Right forelimb (tissue), 1 donor: ENCODE data around the gene FTSJ3.
A peak's percentile ranks its signal among the peaks of the same experiment; 100 is the strongest.
"Not testable (repeated sequence)": the region's sequence is repeated elsewhere in the genome, so short reads cannot be mapped to it uniquely, and the experiment has no call there.

Source experiments
- DNase-seq: peaks from one replicate; pipeline ENCODE4 v3.0.0-alpha.2; 2018

The FTSJ3 gene

DNA sequence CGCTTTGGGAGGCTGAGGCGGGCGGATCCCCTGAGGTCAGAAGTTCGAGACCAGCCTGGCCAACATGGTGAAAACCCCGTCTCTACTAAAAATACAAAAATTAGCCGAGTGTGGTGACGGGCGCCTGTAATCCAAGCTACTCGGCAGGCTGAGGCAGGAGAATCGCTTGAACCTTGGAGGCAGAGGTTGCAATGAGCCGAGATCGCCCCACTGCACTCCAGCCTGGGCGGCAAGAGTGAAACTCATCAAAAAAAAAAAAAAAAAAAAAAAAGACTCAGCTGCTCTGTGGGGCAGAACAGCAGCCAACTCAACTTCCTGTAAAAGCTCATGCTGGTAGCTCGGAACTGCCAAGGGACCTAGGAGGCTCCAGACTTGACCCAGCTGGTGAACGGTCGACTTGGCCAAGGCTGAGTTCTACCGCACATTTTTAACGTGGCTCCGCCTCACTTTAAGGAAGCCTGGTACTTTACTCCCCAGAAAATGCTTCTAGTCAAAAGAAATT is 16.0 kb upstream of the FTSJ3 start:
- DNase-seq, result not testable (repeated sequence)

DNA sequence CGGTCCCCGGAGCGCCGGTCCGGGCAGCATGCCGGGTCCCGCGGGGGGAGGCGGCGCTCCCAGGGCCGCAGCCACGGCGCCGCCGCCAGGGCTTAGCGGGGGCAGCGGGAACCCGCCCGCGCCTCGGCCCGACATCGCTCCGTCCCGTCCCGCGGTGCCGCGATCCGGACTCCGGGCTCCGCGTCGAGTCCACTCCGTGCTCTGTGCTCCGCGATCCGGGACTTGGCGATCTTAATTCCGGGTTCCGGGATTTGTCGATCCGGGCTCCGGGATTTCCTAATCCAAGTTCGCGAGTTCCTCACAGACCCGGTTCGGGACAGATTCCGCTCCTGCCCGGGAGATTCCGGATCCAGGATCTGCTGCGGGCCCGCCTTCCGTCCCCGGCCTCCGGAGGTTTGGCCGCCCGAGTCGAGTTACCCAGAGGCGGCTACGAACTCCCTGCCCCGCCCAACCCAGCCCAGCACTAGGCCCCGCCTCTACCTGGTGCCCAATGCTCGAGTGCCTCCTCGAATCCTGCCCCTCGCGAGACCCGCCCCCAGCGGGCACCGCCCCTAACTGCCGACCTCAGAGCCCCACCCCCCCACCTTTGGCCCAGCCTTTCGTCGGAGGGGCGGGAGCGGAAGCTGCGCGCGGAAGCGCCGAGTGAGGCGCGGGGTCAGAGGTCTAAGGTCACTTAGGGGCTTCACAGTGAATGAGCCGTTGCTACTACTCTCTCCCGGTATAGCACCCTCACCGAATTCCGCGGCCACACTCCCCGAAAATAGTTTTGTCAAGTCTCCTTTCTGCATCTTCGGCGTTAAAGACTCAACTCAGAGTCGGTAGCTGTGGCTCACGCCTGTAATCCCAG is 15.3 kb upstream of the FTSJ3 start, which contains the start of gene SMARCD2:
SMARCD2 (minus strand) TSS at position 146 of the 847 bp plus-strand sequence; CDS start at position 135, 11 bp downstream.
- peak; percentile 98 for DNase-seq

DNA sequence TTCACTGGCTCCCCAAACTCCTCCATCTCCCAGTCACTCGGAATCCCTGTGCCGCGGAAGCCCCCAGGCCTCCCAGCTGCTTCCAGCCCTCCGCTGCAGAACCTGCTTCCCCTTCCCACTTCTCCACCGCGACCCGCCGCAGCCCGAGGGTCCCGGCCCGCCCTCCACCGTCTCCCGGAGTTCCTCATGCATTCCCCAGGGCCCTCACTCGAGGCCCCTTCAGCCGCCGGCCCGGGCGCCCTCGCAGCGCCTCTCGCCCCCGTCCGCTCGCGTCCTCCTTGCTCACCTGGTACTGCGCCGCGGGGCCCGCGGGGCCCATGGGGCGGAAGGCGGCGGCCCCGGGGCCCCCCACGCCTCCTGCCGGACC is 14.7 kb upstream of the FTSJ3 start:
- peak; percentile 70 for DNase-seq

DNA sequence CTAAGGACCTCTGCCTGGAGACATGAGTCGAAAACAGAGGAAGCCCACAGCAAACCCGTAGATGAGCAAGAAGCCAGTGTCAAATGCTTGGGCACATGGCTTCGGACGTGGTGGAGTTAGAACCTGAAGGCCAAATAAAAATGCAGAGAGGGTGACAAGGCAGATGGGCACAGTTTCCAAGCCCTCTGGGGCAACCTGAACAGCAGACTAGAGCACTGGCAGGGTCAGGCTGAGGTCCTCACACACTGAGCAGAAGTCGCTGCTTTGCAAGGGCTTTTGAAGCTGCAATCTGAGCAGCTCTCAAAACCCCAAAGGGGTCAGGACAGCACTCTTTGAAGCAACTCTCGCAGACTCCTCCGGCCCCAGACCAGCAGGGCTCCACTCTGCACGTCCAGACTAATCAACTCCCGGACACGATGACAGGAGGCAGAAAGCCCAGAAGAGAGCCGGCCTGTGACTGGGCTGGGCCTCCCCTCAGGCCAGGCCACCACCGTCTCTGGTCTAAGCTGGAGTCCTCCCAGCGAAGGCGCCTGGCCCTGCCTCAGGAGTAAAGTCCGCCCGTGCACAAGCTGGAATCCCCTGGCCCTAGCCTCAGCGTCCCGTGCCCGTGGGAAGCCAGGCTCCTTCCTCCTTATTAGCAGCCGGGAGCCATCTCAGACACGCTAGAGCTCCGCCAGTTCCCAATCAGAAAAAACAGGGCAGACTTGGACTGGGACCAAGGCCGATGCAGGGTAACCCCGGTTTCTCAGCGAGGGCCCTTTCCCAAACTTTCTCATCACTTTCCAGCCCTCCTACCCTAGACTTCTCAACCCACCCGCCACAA is 14.1 kb upstream of the FTSJ3 start:
- peak; percentile 67 for DNase-seq

DNA sequence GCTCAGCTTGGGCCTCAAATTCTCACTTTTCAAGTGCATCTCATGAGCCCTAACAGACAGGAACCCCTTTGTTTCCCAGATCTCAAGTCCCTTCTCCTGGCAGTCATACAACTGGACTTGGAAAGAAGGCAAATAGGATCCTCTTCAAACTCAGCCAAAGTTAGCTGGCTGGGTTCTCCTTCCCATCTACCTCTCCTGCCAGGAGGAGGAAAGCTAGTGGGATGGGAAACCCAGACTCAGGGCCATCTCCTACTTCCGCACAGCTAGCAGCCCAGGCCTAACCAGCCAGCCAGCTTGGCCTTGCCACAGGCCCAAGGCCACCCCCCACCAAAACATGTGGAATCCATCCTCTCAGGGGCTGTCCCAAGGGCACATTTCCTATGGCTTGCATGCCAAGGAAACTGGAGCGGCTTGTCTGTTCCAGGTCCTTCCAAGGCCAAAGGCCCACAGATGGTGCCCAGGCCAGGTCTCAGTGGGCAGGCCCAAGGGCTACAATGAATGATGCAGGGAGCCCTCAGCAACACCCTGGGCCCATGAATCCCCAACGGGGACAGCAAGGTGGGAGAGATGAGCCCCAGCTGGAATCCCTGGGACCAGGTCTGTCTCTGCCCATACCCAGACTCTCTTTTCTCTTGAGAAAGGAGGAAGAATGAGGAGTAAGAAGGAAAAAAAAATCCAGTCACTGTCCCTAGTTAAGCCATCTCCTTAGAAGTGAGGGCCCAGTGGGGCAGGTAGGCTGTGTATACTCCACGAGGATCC is 13.3 kb upstream of the FTSJ3 start:
- DNase-seq, result no peak

- peak; percentile 79 for DNase-seq
Measured at GRCh38 chr17:63838631-63839171, 11.2 kb upstream of the FTSJ3 start.

DNA sequence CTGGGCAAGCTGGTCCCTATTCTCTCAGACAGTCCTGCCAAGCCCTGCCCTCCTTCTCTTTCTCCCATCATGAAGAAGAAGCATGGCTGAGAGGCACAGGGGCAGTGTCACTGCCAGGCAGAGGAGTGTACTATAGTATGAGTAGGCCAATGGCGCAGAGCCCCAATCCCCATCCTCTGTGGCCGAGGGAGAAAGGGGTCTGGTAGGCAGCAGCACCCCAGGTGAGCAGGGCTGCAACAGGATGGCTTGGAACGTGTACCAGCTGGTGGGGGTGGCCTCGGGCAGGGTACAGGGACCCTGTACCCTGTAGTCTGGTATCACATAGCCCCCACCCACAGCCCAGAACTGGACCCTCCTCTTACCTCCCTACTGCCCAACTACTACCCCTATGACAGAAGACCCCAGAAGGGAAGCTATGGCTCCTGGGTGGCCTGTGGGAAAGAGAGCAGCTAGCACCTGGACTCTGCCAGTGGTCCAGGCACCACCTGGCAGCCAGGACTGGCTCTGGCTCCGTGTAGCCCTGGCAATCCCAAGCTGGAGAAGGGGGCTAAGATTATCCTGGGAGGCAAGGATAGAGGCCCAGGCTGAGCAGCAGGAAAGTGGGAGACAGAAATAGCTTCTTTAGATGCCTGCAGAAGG is 10.6 kb upstream of the FTSJ3 start:
- no peak for DNase-seq

DNA sequence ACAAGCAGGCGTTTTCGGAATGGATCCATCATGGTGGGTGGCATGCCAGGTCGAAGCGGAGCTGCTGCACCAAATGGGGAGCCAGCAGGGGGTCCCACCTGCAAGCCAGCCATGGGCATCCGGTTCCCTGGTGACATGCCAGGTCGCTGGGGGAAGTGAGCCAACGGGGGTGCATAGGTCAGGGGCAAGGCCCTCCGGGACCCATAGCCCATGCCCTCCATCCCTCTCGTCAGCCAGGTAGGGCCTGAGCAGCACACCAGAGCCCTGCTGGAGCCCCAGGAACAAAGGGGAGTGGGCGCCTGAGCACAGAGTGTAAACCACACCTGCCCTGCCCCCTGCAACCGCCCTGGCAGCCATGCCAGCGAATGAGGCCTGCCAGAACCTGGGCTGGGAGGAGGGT is 10.0 kb upstream of the FTSJ3 start:
- no peak for DNase-seq

DNA sequence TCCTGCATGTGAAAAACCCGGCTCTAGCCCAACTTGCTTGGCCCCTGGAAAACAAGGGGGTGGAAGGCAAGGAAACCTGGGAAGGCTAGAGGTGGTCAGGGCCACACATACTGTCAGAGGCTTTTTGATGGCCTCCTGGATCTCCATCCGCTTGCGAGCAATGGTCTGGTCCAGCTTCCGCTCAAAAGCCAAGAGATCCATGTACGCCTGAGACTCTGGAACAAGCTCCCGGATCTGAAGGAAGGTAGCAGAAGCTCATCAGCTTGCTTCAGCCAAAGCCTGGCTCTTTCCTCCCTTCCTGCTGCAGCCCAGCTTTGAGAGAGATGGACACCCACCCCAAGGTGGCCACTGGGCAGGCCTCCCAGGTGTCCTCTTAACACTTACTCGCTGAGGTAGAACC is 9.3 kb upstream of the FTSJ3 start:
- DNase-seq, result no peak

- no peak for DNase-seq
Measured at GRCh38 chr17:63835167-63835720, 7.8 kb upstream of the FTSJ3 start.

GRCh38 chr17:63834431-63835166 is 7.1 kb upstream of the FTSJ3 start:
- no peak for DNase-seq

DNA sequence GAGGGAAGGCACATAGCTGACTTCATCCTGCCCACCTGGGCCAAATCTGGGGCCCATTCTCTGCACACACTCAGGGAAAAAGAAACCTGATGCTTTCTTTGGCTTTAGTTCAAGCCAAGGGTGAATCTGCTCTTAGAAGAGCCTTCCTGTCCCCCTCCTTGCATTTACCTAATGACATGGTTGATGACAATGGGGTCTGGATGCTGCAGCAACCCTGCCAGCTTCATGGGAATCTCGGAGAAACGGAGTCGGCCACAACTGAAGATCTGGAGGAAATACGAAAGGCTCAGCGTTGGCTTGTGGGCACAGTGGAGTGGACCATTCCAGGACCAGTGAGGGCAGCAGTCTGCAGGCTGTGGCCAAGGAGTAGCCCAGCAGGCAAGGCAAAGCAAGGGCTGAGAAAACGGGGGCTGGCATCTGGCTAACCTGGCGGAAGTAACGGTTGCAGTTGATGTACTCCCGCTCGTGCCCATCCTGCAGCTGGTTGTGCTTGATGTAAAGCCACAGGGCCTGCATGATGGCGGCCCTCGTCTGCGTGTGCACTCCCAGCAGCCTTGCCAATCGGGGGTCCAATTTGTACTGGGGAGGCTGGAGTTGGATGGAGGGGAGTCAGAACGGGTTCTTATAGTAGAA is 6.4 kb upstream of the FTSJ3 start:
- DNase-seq, result no peak

DNA sequence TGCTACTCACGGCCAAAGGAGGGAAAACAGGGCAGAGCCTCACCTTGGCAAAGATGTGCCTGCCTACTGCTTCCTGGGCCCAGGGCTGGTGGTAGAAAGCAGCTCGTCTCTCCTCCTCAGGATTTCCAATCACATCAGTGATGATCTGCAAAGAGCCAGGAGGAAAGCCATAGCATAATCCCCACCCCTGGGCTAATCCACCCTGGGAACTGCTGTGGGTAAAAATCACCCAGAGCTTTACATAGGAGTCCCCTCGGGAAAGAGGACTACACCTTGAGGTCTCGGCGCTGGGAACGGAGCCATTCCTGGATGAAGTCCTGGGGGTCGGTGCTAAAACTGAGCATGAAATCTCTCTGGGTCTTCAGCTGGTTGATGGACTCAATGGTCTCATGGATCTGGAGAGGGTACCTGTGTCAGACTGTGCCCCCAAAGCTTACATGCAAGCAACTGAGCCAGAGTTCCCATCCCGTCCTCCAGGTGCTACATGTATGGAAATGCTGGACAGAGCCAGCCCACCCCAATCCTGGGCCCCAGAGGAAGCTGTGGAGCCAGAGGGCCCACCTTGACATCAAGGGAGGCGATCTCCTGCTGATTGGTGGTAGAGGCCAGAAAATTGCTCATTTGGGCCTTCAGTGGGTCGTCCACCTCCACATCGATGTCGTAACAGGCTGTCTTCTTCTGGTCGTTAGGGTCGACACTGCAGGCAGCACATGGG is 5.7 kb upstream of the FTSJ3 start:
- DNase-seq, result no peak

DNA sequence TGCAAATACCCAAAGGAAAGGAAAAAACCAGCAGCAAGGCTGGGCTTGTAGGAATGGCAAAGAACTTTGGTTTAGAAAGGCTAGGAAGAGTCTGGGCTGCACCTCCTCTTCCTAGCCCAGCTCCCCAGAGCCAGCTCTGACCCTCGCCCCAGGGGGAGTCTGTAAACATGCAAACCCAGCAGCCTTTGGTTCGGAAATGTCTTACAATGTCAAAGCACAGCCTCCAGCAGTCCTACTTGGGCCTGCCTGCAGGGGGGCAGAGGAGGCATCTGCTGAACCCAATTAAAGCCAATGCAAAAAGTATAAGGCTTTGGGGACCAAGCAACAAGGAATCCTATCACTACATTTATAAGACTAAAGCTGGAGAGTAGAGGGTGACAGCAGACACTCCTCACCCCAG is 5.0 kb upstream of the FTSJ3 start:
- DNase-seq, result no peak

DNA sequence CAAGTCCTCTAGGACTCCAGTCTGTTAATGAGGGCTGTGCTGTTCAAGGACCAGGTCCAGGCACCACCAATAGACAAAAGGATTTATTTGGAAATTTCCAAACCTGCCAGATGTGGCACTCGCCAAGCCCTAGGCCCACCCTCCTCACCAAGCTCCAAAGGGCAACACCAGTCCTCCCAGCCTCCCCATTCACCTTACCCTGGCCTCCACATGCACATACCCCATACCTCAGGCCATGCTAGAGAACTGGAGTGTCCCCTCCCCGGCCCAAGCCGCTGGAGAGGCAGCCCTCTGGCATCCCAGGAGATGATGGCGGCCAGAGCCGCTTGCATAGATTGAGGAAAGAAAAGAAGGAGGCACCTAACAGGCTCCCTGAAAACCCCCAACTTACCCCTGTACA is 4.6 kb upstream of the FTSJ3 start:
- no peak for DNase-seq

DNA sequence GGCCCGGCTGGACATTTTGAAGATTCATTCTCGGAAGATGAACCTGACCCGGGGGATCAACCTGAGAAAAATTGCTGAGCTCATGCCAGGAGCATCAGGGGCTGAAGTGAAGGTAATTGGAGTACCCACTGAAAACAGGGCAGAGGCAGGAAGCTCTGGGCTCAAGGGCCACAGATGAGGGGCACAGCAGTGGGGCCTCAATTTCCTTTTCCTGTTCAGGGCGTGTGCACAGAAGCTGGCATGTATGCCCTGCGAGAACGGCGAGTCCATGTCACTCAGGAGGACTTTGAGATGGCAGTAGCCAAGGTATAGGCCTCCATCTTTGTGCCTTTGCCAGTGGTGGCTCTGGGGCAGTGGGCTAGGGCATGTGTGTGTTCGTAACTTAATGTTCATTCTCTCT is 4.0 kb upstream of the FTSJ3 start:
- no peak for DNase-seq

DNA sequence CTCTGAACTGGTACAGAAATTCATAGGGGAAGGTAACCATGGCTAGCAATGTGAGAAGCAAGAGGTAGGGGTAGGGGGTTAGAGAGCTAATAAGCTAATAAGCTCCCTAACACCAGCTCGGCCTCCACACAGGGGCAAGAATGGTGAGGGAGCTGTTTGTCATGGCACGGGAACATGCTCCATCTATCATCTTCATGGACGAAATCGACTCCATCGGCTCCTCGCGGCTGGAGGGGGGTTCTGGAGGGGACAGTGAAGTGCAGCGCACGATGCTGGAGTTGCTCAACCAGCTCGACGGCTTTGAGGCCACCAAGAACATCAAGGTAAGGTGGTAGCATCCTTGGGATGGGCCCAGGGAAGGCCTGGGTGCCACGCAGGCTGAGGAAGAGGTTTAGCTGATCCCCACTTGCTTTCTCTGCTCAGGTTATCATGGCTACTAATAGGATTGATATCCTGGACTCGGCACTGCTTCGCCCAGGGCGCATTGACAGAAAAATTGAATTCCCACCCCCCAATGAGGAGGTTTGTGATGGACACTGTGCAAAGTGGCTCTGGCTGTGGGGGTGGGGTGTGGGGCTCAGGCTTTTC is 3.5 kb upstream of the FTSJ3 start:
- DNase-seq, result no peak

DNA sequence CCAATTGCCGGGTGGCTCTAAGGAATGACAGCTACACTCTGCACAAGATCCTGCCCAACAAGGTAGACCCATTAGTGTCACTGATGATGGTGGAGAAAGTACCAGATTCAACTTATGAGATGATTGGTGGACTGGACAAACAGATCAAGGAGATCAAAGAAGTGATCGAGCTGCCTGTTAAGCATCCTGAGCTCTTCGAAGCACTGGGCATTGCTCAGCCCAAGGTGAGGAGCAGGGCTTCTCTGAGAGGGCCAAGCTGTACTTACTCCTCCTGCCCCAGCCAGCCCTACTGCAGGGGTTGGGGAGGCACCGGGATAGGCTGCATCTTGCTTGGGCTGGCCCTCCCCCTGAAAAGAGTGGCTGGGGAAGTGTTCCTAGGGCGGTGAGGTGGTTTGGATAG is 2.8 kb upstream of the FTSJ3 start:
- no peak for DNase-seq

DNA sequence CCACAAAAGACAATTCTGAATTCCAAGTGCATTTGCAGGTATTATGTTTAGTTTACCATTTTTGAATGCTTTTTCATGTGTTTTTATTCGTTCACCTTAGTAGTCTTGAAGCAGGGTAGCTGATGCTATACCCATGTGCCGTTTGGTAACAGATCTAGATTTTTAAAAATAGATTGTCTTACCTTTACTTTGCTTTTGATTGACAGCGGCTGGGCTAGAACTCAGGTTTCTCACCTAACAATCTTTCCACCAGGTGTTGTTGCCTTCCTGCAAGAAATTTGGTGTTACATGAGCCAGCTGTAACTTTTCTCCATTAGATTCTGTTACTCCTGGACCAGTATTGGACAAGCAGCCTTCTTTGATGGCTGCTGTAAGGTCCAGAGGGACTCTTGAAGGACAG is 1.5 kb upstream of the FTSJ3 start:
- DNase-seq, result no peak

DNA sequence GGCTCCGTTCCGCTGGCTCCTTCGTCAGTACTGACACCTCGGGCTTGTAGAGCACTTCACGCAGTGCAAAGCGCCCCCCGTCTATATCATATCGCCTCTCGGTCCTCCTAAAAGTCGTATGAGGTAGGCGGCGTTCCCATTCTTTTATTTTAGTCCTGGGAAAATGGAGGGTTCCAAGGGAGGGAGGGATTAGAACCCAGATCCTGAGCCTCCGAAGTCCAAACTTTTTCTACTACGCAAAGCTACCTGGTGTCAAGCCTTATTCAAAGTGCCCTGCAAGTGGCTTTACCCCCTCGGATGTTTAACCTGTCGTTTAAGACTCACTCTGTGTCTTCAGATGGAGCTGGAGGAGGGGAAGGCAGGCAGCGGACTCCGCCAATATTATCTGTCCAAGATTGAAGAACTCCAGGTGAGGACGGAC is 348 bp upstream of the FTSJ3 start:
- DNase-seq, result no peak
